DOHH2 (cell line): Measurements from ENCODE around the gene FZD8.
A peak's percentile ranks its signal among the peaks of the same experiment; 100 is the strongest.

Experiments
- H3F3A ChIP-seq: fragments of 200-600 bp; sonication (generic), shearing (Covaris generic); 2 replicates; pipeline ENCODE4 v1.6.0; 2016; ENCODE audit warnings: antibody characterized with exemption, mild to moderate bottlenecking; ENCODE audit not compliant: control insufficient read depth, insufficient read depth
- H3K27ac ChIP-seq: fragments of 200-600 bp; sonication (generic); 2 replicates; pipeline ENCODE4 v1.5.1; 2014; ENCODE audit warnings: low read depth, mild to moderate bottlenecking, low read length, moderate library complexity
- H3K27me3 ChIP-seq: fragments of 200-600 bp; sonication (generic); 2 replicates; pipeline ENCODE4 v1.6.1; 2014; ENCODE audit warnings: mild to moderate bottlenecking, low read length, mixed read lengths; ENCODE audit not compliant: control insufficient read depth
- H3K36me3 ChIP-seq: fragments of 200-600 bp; sonication (generic); 2 replicates; pipeline ENCODE4 v1.6.1; 2014; ENCODE audit warnings: mild to moderate bottlenecking, low read length, moderate library complexity, mixed read lengths; ENCODE audit not compliant: control insufficient read depth
- H3K4me1 ChIP-seq: fragments of 200-600 bp; sonication (generic); 2 replicates; pipeline ENCODE4 v1.6.1; 2014; ENCODE audit warnings: mild to moderate bottlenecking, low read length, mixed read lengths; ENCODE audit not compliant: control insufficient read depth
- H3K4me2 ChIP-seq: fragments of 200-600 bp; sonication (generic); 2 replicates; pipeline ENCODE4 v1.6.0; 2014; ENCODE audit warnings: mild to moderate bottlenecking, low read length, moderate library complexity
- H3K4me3 ChIP-seq: fragments of 200-600 bp; sonication (generic); 2 replicates; pipeline ENCODE4 v1.5.1; 2014; ENCODE audit warnings: mild to moderate bottlenecking, low read length, mixed read lengths
- H3K79me2 ChIP-seq: fragments of 200-600 bp; sonication (generic); 2 replicates; pipeline ENCODE4 v1.6.1; 2014; ENCODE audit warnings: mild to moderate bottlenecking, low read length, mixed read lengths; ENCODE audit not compliant: control insufficient read depth
- H3K9me2 ChIP-seq: fragments of 200-600 bp; sonication (generic); replicated peaks from 2 replicates; pipeline ENCODE4 v1.6.1; 2014; ENCODE audit warnings: mild to moderate bottlenecking, low read length, mixed read lengths; ENCODE audit not compliant: control insufficient read depth
- H3K9me3 ChIP-seq: fragments of 200-600 bp; sonication (generic); 2 replicates; pipeline ENCODE4 v1.6.1; 2014; ENCODE audit warnings: antibody characterized with exemption, low read length, mixed read lengths; ENCODE audit not compliant: control insufficient read depth, insufficient read depth
- H4K20me1 ChIP-seq: fragments of 200-600 bp; sonication (generic); 2 replicates; pipeline ENCODE4 v1.6.0; 2014; ENCODE audit warnings: low read depth, mild to moderate bottlenecking, antibody characterized with exemption, low read length, moderate library complexity; ENCODE audit not compliant: control insufficient read depth, insufficient read depth
- CTCF ChIP-seq: fragments of 200-600 bp; sonication (generic); IDR thresholded peaks from one replicate; pipeline ENCODE4 v1.5.1; 2014; ENCODE audit warnings: antibody characterized with exemption, mild to moderate bottlenecking, low read depth, low read length; ENCODE audit not compliant: poor library complexity, severe bottlenecking
- EZH2phosphoT487 ChIP-seq: fragments of 200-600 bp; sonication (generic); IDR thresholded peaks from 2 replicates; pipeline ENCODE4 v1.6.1; 2017; ENCODE audit warnings: borderline replicate concordance, mild to moderate bottlenecking, antibody characterized with exemption, low read length, moderate library complexity, mixed read lengths

Gene FZD8

DNA sequence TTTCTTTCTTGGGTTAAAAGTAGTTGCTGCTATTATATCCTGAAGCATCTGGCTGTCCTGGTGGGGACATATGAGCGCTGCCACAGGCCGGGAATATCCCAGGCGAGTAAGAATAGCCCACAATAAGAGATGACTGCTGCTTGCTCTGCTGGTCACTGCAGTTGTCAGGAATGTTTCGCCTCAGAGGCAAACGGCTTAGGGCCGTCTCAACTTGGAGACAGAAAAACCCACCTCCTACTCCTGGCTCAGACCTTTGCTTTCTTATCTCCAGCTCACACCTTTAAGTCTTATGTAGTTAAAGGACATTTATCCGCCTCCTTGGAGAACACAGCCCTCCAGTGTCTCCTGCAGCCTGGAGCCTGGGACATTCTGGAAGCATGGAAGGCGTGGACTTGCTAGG lies 36.9 kb downstream of the FZD8 start, which contains the start of gene GJD4:
TSS of gene GJD4 (plus strand) at position 151 of the 400 bp plus-strand sequence. CDS start at position 378, 227 bp downstream.
- TF ChIP-seq EZH2phosphoT487 (no peak), CTCF (no peak)
- Histone ChIP-seq H3K36me3 (no peaks in the 10 kb centered on the region), H3K79me2 (no peaks in the 10 kb centered on the region), H3K9me2 (no peaks in the 10 kb centered on the region), H3F3A (no peaks in the 10 kb centered on the region), H3K27me3 (peaks cover 5% of the 10 kb centered on the region), H3K9me3 (no peaks in the 10 kb centered on the region), H3K4me2 (no peak within 1 kb of the TSS), H4K20me1 (no peaks in the 10 kb centered on the region), H3K4me1 (peaks cover 7% of the 10 kb centered on the region), H3K4me3 (no peak within 1 kb of the TSS), H3K27ac (no peak within 1 kb of the TSS)

GRCh38 chr10:35600193-35600592 lies 41.9 kb downstream of the FZD8 start:
- H3K9me2 ChIP-seq = no peaks in the 10 kb centered on the region
- peaks cover 5% of the 10 kb centered on the region for H3K27me3 ChIP-seq
- no peaks in the 10 kb centered on the region for H3K79me2 ChIP-seq
- H4K20me1 ChIP-seq = no peaks in the 10 kb centered on the region
- H3K4me2 ChIP-seq = no peak overlapping the region
- no peaks in the 10 kb centered on the region for H3K9me3 ChIP-seq
- peaks cover 7% of the 10 kb centered on the region for H3K4me1 ChIP-seq
- no peak overlapping the region for H3K27ac ChIP-seq
- H3K36me3 ChIP-seq = no peaks in the 10 kb centered on the region
- no peaks in the 10 kb centered on the region for H3F3A ChIP-seq
- TF ChIP-seq EZH2phosphoT487 = no peak
- peak; percentile 41 for TF ChIP-seq CTCF
- no peak overlapping the region for H3K4me3 ChIP-seq

- no peak overlapping the region for H3K4me2 ChIP-seq
- H3K36me3 ChIP-seq = no peaks in the 10 kb centered on the region
- H3K9me3 ChIP-seq = no peaks in the 10 kb centered on the region
- H3K4me3 ChIP-seq = no peak overlapping the region
- H3K27ac ChIP-seq = no peak overlapping the region
- no peaks in the 10 kb centered on the region for H3F3A ChIP-seq
- no peaks in the 10 kb centered on the region for H4K20me1 ChIP-seq
- H3K79me2 ChIP-seq = no peaks in the 10 kb centered on the region
- H3K27me3 ChIP-seq = no peaks in the 10 kb centered on the region
- no peaks in the 10 kb centered on the region for H3K9me2 ChIP-seq
- TF ChIP-seq CTCF = no peak
- no peak for TF ChIP-seq EZH2phosphoT487
- peaks cover under 1% of the 10 kb centered on the region; the same call in 1 of the 2 replicates for H3K4me1 ChIP-seq
Measured at GRCh38 chr10:35598379-35598778, 43.7 kb downstream of the FZD8 start.
